Stimulated activated effector memory CD8-positive, alpha-beta T cell treated with anti-CD3 and anti-CD28 coated beads, Interleukin-12 subunit alpha, Interleukin-12 subunit beta, amount 100 ng/mL, for 72 hours (primary cell): Measurements from ENCODE around the gene PLSCR2.
A peak's percentile ranks its signal among the peaks of the same experiment; 100 is the strongest.
"Not testable (repeated sequence)": the region's sequence is repeated elsewhere in the genome, so short reads cannot be mapped to it uniquely, and the experiment has no call there.

Experiments used
- ATAC-seq: fragments of 150-1000 bp; cut with Tn5 transposase; 2 replicates; pipeline ENCODE4 v1.10.0; 2021
- DNase-seq, 2 donors: peaks; one replicate each; pipeline ENCODE4 v3.0.0; 2021 to 2022; ENCODE audit warnings: low spot score in 2 of 2
- H3K27ac Mint-ChIP-seq: one replicate; pipeline ENCODE4 v1.8.0; 2022; ENCODE audit warnings: mild to moderate bottlenecking, mixed read lengths
- H3K36me3 Mint-ChIP-seq: one replicate; pipeline ENCODE4 v1.8.0; 2022; ENCODE audit warnings: mild to moderate bottlenecking, mixed read lengths
- H3K4me1 Mint-ChIP-seq: one replicate; pipeline ENCODE4 v1.8.0; 2022; ENCODE audit warnings: mixed read lengths
- H3K4me3 Mint-ChIP-seq: one replicate; pipeline ENCODE4 v1.8.0; 2022; ENCODE audit warnings: mild to moderate bottlenecking, mixed read lengths
- H3K9me3 Mint-ChIP-seq: one replicate; pipeline ENCODE4 v1.8.0; 2022; ENCODE audit warnings: mixed read lengths

The PLSCR2 gene

DNA sequence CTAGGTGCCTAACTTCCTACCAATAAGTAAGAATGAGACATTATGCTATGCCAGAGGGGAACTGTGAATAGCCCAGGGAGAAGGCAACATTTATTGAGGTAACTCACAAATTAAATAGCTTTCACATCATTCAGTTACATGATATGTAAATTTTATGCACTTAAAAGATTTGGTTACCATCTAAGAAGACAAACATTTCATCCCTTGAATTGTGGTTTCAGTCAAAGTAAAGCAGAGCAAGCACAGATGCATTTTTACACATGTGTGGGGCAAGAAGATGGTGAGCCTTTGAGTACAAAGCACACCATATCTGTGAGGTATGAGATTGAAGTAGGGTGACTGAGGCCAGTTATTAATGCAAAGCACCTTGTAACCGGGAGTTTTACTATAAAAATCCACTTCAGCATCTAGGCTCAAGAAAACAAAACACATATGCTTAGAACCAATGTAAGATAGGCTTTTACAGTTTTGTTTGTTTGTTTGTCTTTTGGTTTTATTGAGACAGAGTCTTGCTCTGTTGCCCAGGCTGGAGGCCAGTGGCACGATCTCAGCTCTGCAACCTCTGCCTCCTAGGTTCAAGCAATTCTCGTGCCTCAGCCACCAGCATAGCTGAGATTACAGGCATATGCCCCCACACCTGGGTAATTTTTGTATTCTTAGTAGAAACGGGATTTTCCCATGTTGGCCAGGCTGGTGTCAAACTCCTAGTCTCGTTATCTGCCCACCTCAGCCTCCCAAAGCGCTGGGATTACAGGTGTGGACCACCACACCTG is 3.5 kb downstream of the PLSCR2 start:
- no peak overlapping the region for H3K4me3 Mint-ChIP-seq
- no peak for DNase-seq
- H3K27ac Mint-ChIP-seq: no peak overlapping the region
- no peaks in the 10 kb centered on the region for H3K9me3 Mint-ChIP-seq
- H3K36me3 Mint-ChIP-seq: no peaks in the 10 kb centered on the region
- H3K4me1 Mint-ChIP-seq: no peaks in the 10 kb centered on the region
- ATAC-seq: no peak

DNA sequence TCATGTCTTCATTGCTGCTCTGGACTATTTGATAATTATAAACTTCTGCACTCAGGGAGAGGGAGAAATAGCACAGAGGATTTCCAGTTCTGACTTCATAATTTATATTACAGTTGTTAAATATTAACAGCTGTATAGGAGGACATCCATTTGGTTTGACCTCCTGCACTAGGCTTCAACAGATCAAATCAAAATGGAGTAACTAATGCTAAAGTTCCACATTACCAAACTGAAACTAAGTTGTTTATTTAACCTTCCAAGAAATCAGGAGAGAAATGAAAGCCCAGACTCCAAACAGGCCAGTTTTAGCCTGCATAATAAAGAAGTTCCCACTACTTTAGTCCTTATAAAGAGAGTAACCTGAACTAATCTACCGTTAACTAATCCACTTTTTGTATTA is 4.6 kb downstream of the PLSCR2 start:
- H3K27ac Mint-ChIP-seq: no peak overlapping the region
- ATAC-seq (no peak), DNase-seq (no peak)
- no peaks in the 10 kb centered on the region for H3K4me1 Mint-ChIP-seq
- H3K4me3 Mint-ChIP-seq: no peak overlapping the region
- H3K9me3 Mint-ChIP-seq: no peaks in the 10 kb centered on the region
- H3K36me3 Mint-ChIP-seq: no peaks in the 10 kb centered on the region

DNA sequence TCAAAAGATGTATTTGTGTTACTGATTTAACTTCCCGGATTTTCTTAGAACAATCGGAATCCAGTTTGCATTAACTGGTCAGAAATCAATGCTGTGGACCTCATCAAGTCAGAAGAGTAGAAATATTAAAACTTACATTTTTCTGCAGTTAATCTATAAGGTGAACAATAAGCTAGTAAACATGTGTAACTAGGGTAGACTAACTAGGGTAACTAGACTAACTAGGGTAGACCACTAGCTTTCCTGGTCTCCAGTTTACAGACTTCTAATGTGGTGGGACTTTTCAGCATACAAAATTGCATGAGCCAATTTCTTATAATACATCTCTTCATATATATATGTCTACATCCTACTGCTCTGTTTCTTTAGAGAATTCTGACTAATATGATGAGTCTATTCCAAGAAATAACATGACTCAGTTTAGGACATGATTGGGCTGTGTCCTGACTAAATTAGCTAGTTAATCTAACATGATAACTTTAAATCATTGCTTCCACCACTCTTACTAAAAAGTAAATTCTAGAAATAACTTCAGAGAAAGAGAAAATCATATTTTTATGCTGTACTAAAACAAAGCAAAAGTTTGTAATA is 5.3 kb downstream of the PLSCR2 start:
- peak; percentile 91 for ATAC-seq
- no peak for DNase-seq
- Mint-ChIP-seq H3K4me3 (no peak overlapping the region), H3K9me3 (no peaks in the 10 kb centered on the region), H3K27ac (no peak overlapping the region), H3K36me3 (no peaks in the 10 kb centered on the region), H3K4me1 (no peaks in the 10 kb centered on the region)

DNA sequence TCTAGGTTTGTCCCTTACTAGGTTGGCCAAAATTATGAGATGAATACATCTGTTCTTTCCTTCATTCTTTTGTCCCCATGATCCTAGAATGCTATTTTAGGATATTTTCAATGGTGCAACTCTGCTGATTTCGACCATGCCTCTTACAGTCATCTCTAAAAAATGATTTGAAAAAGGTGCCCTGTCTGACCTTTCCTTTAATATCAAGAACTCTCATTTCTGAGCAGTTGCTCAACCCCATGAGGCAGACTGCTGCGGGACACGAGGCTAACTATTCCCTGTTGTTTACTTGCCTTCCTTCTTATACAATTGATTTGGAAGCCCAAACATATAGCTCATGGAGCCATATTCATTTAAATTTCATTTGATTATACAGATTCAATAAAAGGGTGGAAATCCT is 14.6 kb downstream of the PLSCR2 start:
- no peaks in the 10 kb centered on the region for H3K36me3 Mint-ChIP-seq
- H3K27ac Mint-ChIP-seq: no peak overlapping the region
- H3K4me3 Mint-ChIP-seq: no peak overlapping the region
- H3K4me1 Mint-ChIP-seq: no peaks in the 10 kb centered on the region
- no peaks in the 10 kb centered on the region for H3K9me3 Mint-ChIP-seq
- DNase-seq: no peak
- ATAC-seq: no peak

DNA sequence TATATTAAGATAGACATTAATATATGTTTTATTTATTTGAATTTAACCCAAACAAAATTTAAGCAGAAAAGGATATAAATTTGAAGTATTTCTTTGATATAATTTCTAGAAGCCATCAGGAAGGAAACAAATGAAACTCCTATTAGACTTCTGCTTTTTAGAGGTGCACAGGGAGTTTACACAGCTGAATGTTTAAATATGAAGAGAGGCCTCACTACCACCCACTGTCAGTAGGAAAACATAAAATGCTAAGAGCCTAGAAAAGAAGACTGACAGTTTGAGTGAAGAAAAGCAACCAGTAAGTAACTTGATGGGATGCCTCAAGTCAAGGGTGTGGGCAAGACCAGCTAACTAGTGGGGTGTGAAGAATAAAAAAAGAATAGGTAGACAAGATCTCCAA is 19.7 kb downstream of the PLSCR2 start:
- no peak for ATAC-seq
- peaks cover 8% of the 10 kb centered on the region for H3K9me3 Mint-ChIP-seq
- H3K4me3 Mint-ChIP-seq: no peak overlapping the region
- H3K27ac Mint-ChIP-seq: no peak overlapping the region
- DNase-seq: no peak
- H3K4me1 Mint-ChIP-seq: no peaks in the 10 kb centered on the region
- H3K36me3 Mint-ChIP-seq: no peaks in the 10 kb centered on the region

DNA sequence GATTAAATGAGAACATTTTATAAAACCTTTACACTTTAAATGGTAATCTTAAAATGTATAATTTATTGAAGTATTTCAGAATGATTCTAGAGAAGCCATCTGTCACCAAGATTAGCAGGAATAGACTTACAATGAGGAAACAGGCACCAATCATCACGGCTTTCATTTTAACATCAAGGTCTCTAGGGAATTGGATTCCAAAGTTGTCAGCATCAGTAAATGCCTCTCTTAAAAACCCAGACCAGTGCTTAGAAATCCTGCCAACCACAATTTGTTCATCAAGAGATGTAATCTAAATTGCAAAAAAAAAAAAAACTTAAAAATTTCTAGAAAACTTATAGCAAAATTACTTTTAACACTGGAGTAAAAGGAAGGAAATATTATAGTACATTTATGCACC is 20.3 kb downstream of the PLSCR2 start:
- Mint-ChIP-seq H3K4me3 (no peak overlapping the region), H3K4me1 (no peaks in the 10 kb centered on the region), H3K9me3 (peaks cover 9% of the 10 kb centered on the region), H3K36me3 (no peaks in the 10 kb centered on the region), H3K27ac (no peak overlapping the region)
- no peak for DNase-seq
- ATAC-seq: no peak

DNA sequence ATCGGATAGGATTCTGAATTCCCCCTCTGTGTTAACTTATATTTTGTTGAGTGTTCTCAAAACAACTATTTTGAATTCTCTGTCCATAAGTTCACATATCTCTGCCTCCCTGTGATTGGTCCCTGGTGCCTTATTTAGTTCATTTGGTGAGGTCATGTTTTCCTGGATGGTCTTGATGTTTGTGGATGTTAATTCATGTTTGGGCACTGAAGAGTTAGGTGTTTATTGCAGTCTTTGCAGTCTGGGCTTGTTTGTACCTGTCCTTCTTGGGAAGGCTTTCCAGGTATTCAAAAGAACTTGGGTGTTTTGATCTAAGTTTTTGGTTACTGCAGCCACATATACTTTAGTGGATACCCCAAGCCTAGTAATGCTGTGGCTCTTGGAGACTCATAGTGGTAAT is 23.3 kb downstream of the PLSCR2 start:
- peaks cover 9% of the 10 kb centered on the region for H3K9me3 Mint-ChIP-seq
- no peak for DNase-seq
- ATAC-seq: no peak
- no peak overlapping the region for H3K4me3 Mint-ChIP-seq
- no peak overlapping the region for H3K27ac Mint-ChIP-seq
- H3K4me1 Mint-ChIP-seq: no peaks in the 10 kb centered on the region
- no peaks in the 10 kb centered on the region for H3K36me3 Mint-ChIP-seq

DNA sequence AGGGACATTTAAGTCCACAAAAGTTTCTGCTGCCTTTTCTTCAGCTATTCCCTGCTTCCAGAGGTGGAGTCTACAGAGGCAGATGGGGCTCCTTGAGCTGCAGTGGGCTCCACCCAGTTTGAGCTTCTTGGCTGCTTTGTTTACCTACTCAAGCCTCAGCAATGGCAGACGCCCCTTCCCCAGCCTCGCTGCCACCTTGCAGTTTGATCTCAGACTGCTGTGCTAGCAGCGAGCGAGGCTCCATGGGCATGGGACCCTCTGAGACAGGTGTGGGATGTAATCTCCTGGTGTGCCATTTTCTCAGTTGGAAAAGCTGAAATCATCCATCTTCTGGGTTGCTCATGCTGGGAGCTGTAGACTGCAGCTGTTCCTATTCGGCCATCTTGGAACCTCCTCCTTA is 29.1 kb downstream of the PLSCR2 start:
- not testable (repeated sequence) for H3K4me1 Mint-ChIP-seq, H3K4me3 Mint-ChIP-seq, H3K27ac Mint-ChIP-seq, ATAC-seq, DNase-seq, H3K36me3 Mint-ChIP-seq
- peaks cover 12% of the 10 kb centered on the region for H3K9me3 Mint-ChIP-seq

DNA sequence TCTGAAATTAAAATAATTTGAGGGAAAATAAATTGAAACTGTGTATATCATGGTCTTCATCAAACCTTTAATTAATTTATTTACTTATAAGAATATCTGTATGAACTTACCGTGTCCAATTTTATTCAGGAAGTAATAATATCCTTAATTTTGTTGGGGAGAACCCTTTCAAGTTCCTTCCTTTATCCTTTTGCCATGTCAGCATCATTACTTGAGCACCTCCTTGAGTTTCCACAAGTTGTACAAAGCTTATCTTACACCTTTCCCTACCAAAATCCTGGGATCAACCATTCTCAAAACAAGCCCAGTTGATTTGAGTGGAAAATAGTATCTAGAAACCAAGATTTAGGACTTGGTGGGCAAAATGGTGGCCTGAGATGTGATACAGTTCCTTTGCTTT is 37.3 kb downstream of the PLSCR2 start:
- Mint-ChIP-seq H3K4me3 (no peak overlapping the region), H3K36me3 (no peaks in the 10 kb centered on the region), H3K9me3 (peaks cover 5% of the 10 kb centered on the region), H3K27ac (no peak overlapping the region), H3K4me1 (no peaks in the 10 kb centered on the region)
- ATAC-seq (no peak), DNase-seq (no peak)

DNA sequence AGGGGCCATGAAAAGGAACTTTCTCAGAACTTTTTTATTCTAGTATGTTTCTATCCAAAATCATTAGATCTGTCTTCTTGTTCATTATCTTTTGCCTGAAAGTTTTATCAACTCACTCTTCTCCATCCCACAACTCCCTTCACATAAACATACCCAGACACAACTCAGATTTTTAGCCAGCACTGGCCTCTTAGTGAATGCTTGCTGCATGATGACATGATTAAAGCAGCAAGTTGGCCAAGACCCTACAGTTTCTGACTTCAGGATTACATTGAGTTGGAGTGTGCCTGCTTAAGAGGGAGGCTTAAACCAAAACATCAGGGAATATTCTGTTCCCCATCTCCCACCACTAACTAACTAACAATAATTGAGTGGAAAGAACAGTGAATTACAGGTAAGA is 38.1 kb downstream of the PLSCR2 start:
- Mint-ChIP-seq H3K36me3 (no peaks in the 10 kb centered on the region), H3K4me3 (no peak overlapping the region), H3K4me1 (no peaks in the 10 kb centered on the region), H3K9me3 (peaks cover 5% of the 10 kb centered on the region), H3K27ac (no peak overlapping the region)
- ATAC-seq (no peak), DNase-seq (no peak)

DNA sequence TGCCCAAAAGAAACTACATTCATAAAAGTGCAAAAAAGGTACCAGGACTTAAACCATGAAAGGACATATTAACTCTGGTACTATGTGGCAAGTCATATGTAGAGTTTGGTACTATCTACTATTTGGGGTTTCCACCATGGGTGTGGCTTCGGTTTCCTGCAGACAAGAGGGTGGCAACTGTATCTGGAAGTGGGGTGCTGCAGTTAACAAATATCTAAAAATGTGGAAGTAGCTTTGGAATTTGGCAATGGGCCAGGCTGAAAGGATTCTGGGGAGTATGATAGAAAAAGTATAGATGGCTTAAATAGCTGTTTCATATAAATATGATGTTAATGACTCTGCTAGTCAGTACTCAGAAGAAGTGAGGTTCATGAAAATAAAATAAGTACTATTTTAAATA is 44.0 kb downstream of the PLSCR2 start:
- H3K27ac Mint-ChIP-seq: no peak overlapping the region
- H3K4me3 Mint-ChIP-seq: no peak overlapping the region
- DNase-seq (no peak), ATAC-seq (no peak)
- no peaks in the 10 kb centered on the region for H3K36me3 Mint-ChIP-seq
- no peaks in the 10 kb centered on the region for H3K4me1 Mint-ChIP-seq
- H3K9me3 Mint-ChIP-seq: peaks cover 8% of the 10 kb centered on the region

DNA sequence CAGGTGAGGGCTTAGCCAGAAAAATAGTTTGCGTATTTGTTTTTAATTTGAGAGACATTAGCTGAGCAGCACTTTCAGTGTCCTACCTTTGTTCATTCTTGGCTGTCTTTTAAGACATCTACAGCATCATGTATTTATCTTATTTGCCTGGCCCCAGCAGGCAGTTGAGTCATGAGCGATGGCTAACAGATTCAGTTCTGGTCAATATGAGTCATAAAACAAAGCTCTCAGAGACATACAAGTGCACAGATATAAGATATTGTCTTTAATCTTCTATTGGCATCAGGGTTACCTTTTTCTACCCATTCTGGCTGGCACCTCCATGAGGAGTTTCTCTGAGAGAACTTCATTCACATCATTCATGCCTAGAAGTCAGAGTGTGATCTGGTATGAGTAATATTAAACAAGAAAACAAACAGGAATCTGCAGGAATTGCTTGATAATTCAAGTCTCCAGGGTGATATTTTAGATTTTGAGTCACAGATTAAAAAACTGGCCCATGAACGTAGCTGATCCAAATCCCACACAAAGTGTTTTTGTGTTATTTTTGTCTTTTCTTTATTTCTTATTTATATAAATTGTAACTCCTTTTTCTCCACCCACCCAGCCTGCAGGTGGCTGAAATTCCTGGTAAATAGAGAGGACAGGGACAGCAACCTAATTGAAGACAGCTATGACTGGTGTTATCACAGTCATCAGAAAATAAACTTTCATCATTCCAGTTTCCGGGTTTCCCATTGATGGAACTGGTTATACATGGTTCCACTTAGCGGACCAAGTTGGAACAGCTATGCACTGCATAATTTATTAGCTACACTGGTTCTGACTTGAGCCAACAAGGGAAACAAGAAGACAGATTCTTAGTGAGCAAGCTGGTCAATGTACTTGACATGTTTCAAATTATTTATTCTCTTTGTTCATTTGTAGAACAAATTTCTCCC is 47.3 kb downstream of the PLSCR2 start:
- H3K4me1 Mint-ChIP-seq: no peaks in the 10 kb centered on the region
- H3K4me3 Mint-ChIP-seq: no peak overlapping the region
- H3K27ac Mint-ChIP-seq: no peak overlapping the region
- H3K36me3 Mint-ChIP-seq: no peaks in the 10 kb centered on the region
- peaks cover 3% of the 10 kb centered on the region for H3K9me3 Mint-ChIP-seq
- no peak for DNase-seq
- no peak for ATAC-seq

DNA sequence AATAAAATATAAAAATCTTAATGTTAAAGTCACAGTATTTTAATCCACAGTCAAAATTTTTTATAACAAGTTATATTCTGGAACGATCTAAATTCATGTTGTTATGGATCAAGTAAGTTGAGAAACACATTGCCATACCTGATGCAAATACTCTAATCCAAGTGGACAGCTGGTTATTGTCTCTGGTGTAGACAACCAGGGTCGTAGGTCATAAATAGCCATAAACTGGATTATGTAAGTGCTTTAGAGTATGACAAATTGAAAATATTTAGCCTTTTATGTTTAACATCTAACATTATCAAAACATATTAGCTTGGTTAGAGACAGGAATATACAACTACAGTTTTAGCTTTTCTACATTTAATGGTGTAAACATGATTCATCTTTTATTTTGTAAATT is 53.0 kb downstream of the PLSCR2 start:
- DNase-seq (no peak), ATAC-seq (no peak)
- Mint-ChIP-seq H3K27ac (no peak overlapping the region), H3K4me3 (no peak overlapping the region), H3K36me3 (no peaks in the 10 kb centered on the region), H3K9me3 (peaks cover 14% of the 10 kb centered on the region), H3K4me1 (no peaks in the 10 kb centered on the region)

DNA sequence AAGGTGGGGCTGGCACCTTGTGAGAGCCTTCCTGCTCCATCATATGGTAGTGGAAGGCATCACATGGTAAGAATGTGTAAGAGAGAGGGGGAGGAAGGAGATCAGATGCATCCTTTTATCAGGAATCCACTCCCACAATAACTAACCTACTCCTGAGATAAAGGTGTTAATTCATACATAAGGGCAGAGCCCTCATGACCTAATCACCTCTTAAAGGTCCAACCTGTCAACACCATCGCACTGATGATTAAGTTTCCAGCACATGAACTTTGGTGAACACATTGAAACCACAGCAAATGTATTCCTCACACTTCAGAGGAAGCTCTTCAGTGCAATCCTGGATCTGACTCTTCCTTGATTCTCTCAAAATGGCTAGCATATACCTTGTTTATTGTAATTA is 55.4 kb downstream of the PLSCR2 start:
- ATAC-seq (no peak), DNase-seq (no peak)
- Mint-ChIP-seq H3K9me3 (peaks cover 17% of the 10 kb centered on the region), H3K36me3 (no peaks in the 10 kb centered on the region), H3K4me1 (no peaks in the 10 kb centered on the region), H3K27ac (no peak overlapping the region), H3K4me3 (no peak overlapping the region)

DNA sequence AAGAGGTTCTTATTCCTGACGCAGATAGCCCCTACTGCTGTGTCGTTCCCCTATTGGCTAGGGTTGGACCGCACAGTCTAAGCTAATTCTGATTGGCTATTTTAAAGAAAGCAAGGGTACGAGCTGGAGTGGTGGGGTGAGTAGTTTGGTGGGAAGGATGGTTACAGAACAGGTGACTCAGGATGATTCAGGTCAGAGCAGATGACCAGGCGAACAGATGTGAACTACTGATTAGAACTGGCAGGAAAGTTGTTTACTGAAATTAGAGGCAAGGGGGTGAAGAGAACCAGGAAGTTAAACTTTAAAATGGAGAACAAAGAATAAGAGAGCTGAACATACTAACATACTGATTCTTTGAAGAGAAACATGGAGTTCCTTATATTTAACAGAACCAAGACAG is 56.6 kb downstream of the PLSCR2 start:
- peaks cover 17% of the 10 kb centered on the region for H3K9me3 Mint-ChIP-seq
- ATAC-seq, H3K4me1 Mint-ChIP-seq, DNase-seq, H3K27ac Mint-ChIP-seq, H3K36me3 Mint-ChIP-seq, H3K4me3 Mint-ChIP-seq: not testable (repeated sequence)

DNA sequence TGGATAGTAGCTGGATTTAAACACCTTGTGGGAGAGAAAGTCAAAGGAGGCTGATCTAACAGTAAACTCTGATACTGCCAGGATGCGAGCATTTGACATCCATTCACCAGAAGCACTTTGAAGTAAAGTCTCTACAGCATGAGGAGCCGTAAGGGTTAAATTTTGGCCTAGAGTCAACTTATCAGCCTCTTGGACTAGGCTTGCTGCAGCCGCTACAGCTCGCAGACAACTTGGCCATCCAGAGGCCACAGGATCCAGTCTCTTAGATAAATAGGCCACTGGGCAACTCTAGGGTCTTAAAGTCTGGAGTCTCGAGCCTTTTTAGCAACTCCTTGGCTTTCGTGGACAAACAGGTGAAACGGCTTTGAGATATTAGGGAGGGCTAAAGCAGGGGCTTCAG is 61.4 kb downstream of the PLSCR2 start:
- Mint-ChIP-seq H3K4me1 (no peaks in the 10 kb centered on the region), H3K27ac (no peak overlapping the region), H3K4me3 (no peak overlapping the region), H3K36me3 (no peaks in the 10 kb centered on the region), H3K9me3 (peaks cover 11% of the 10 kb centered on the region)
- ATAC-seq (no peak), DNase-seq (no peak)
